ENCODE results near the gene LRRC7. TPM values are rescaled to one million over a fixed set of nuclear protein-coding genes. Genes with fewer than 3 reads are reported as not detected.

The LRRC7 gene
- polyA plus RNA-seq, 1 of the 3 experiments (the other 2 are of a cell fraction), result 0.02 TPM

DNA sequence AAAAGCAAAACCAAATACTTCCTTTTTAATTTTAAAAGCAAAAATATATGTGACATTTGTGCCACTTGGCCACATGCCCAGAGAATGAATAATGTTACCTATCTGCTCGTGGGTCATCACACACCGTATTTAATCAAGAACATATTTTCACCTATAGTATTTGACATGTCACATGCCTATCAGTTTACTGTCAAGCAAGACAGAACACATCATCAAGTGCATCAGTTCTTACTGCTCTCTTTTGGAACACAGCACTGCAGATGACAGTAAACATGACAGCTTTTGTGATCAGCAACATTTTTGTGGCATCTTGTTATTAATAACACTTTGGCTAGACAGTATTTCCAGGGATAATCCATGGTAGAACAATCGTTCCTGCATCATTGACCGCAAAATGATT is 134.4 kb downstream of the LRRC7 start:
- TF ChIP-seq, protein P1, sequence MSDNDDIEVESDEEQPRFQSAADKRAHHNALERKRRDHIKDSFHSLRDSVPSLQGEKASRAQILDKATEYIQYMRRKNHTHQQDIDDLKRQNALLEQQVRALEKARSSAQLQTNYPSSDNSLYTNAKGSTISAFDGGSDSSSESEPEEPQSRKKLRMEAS (IDR thresholded peaks at IDR 0.05; ENCODE audit: low read depth), result no peak
- TF ChIP-seq SIN3A (IDR thresholded peaks at IDR 0.05; ENCODE audit: borderline replicate concordance, low read depth, low read length) (no peak), RCOR1 (IDR thresholded peaks at IDR 0.05; ENCODE audit: low read length) (no peak), ELF1 (IDR thresholded peaks at IDR 0.05) (no peak), RFX5 (IDR thresholded peaks at IDR 0.05; ENCODE audit: low read length) (no peak), GABPA (IDR thresholded peaks at IDR 0.05; ENCODE audit: low read depth) (no peak), JUND (IDR thresholded peaks at IDR 0.05) (no peak), GATA2 (CRISPR knock-in tag; IDR thresholded peaks at IDR 0.05) (no peak), FOXJ3 (CRISPR knock-in tag; IDR thresholded peaks at IDR 0.05) (no peak), EZH2phosphoT487 (IDR thresholded peaks at IDR 0.05; ENCODE audit: borderline replicate concordance, low read depth) (no peak), MEF2A (IDR thresholded peaks at IDR 0.05; ENCODE audit: borderline replicate concordance, low read depth) (no peak), SMC3 (IDR thresholded peaks at IDR 0.05; ENCODE audit: low read depth, low read length) (no peak), TEAD4 (IDR thresholded peaks at IDR 0.05; ENCODE audit: borderline replicate concordance, insufficient read depth) (no peak), FOSL2 (IDR thresholded peaks at IDR 0.05; ENCODE audit: borderline replicate concordance, low read depth) (no peak)
- TF ChIP-seq, protein P2, sequence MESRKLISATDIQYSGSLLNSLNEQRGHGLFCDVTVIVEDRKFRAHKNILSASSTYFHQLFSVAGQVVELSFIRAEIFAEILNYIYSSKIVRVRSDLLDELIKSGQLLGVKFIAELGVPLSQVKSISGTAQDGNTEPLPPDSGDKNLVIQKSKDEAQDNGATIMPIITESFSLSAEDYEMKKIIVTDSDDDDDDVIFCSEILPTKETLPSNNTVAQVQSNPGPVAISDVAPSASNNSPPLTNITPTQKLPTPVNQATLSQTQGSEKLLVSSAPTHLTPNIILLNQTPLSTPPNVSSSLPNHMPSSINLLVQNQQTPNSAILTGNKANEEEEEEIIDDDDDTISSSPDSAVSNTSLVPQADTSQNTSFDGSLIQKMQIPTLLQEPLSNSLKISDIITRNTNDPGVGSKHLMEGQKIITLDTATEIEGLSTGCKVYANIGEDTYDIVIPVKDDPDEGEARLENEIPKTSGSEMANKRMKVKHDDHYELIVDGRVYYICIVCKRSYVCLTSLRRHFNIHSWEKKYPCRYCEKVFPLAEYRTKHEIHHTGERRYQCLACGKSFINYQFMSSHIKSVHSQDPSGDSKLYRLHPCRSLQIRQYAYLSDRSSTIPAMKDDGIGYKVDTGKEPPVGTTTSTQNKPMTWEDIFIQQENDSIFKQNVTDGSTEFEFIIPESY (IDR thresholded peaks at IDR 0.05; ENCODE audit: borderline replicate concordance, low read depth), result no peak
- TF ChIP-seq, protein P3, sequence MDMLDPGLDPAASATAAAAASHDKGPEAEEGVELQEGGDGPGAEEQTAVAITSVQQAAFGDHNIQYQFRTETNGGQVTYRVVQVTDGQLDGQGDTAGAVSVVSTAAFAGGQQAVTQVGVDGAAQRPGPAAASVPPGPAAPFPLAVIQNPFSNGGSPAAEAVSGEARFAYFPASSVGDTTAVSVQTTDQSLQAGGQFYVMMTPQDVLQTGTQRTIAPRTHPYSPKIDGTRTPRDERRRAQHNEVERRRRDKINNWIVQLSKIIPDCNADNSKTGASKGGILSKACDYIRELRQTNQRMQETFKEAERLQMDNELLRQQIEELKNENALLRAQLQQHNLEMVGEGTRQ (IDR thresholded peaks at IDR 0.05; ENCODE audit: borderline replicate concordance, low read depth, low read length), result no peak
- Histone ChIP-seq H3K36me3 (replicated peaks in 1 of 2; ENCODE audit: control insufficient read depth in 1 of 2, insufficient read depth in 2 of 2, low read length in 1 of 2) (no peaks in the 10 kb centered on the region), H3K9me2 (peaks cover 3% of the 10 kb centered on the region; the same call in 1 of the 2 replicates), H2AFZ (ENCODE audit: low read depth) (no peak overlapping the region), H4K20me1 (ENCODE audit: insufficient read depth) (no peaks in the 10 kb centered on the region), H3F3A (replicated peaks; ENCODE audit: insufficient read depth) (no peaks in the 10 kb centered on the region), H3K27ac (ENCODE audit: low read depth in 2 of 2, low read length in 1 of 2) (no peak overlapping the region), H3K4me1 (ENCODE audit: control insufficient read depth in 1 of 2, insufficient read depth in 2 of 2, low read depth in 1 of 2, low read length in 1 of 2) (peaks cover 0 to 2% of the 10 kb centered on the region in 2 experiments; a peak in 3 of 4 replicates), H3K9me3 (no peaks in the 10 kb centered on the region), H3K4me2 (no peak overlapping the region), H3K9ac (no peak overlapping the region), H3K79me2 (ENCODE audit: insufficient read depth) (no peaks in the 10 kb centered on the region), H3K4me3 (ENCODE audit: low read depth in 2 of 2, low read length in 1 of 2) (no peak overlapping the region), H3K27me3 (ENCODE audit: insufficient read depth) (no peaks in the 10 kb centered on the region)
- DNase-seq, result no peak
- 37% methylated on average over 4 of the region's 4 CpGs for WGBS (ENCODE audit: low lambda C conversion rate)
- ChIA-PET CTCF (no interaction called here), POLR2A (no interaction called here)

DNA sequence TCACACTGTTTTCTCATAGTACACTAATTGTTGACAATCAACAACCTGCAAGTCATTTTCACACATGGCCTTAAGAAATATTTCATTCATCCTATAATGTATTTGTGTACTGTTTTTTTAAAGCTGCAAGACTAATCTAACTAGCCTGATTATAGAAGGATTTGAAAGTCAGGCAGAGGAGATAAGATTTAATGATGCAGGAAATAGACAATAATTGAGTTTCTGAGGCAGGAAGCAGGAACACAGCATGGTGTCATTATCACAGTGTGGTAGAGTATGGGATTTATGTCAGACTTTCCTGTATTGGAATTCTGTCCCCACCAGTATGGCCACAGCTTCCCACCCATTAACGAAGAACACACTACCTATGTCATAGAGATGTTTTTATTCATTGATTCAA is 138.8 kb downstream of the LRRC7 start:
- 7% methylated on average over 1 of the region's 1 CpG for WGBS (ENCODE audit: low lambda C conversion rate)
- H2AFZ ChIP-seq (ENCODE audit: low read depth), result no peak overlapping the region
- no peaks in the 10 kb centered on the region for H3K79me2 ChIP-seq (ENCODE audit: insufficient read depth)
- no peaks in the 10 kb centered on the region for H3K27me3 ChIP-seq (ENCODE audit: insufficient read depth)
- no peaks in the 10 kb centered on the region for H3K9me3 ChIP-seq
- CTCF ChIA-PET, result no interaction called here
- no peak overlapping the region; a peak in 1 of 4 replicates for H3K27ac ChIP-seq (ENCODE audit: low read depth in 2 of 2, low read length in 1 of 2)
- H4K20me1 ChIP-seq (ENCODE audit: insufficient read depth), result no peaks in the 10 kb centered on the region
- H3K9me2 ChIP-seq, result peaks cover 3% of the 10 kb centered on the region; the same call in 1 of the 2 replicates
- H3K36me3 ChIP-seq (replicated peaks in 1 of 2; ENCODE audit: control insufficient read depth in 1 of 2, insufficient read depth in 2 of 2, low read length in 1 of 2), result no peaks in the 10 kb centered on the region
- H3K4me2 ChIP-seq, result no peak overlapping the region
- no peak overlapping the region for H3K9ac ChIP-seq
- H3K4me1 ChIP-seq (ENCODE audit: control insufficient read depth in 1 of 2, insufficient read depth in 2 of 2, low read depth in 1 of 2, low read length in 1 of 2), result peaks cover 0 to 5% of the 10 kb centered on the region in 2 experiments; a peak in 3 of 4 replicates
- H3F3A ChIP-seq (replicated peaks; ENCODE audit: insufficient read depth), result no peaks in the 10 kb centered on the region
- DNase-seq, result peak; percentile 21
- POLR2A ChIA-PET, result no interaction called here
- H3K4me3 ChIP-seq (ENCODE audit: low read depth in 2 of 2, low read length in 1 of 2), result no peak overlapping the region
- no peak for TF ChIP-seq MEF2A (IDR thresholded peaks at IDR 0.05; ENCODE audit: borderline replicate concordance, low read depth)
- TF ChIP-seq SIN3A (IDR thresholded peaks at IDR 0.05; ENCODE audit: borderline replicate concordance, low read depth, low read length), result no peak
- TF ChIP-seq, protein P4, sequence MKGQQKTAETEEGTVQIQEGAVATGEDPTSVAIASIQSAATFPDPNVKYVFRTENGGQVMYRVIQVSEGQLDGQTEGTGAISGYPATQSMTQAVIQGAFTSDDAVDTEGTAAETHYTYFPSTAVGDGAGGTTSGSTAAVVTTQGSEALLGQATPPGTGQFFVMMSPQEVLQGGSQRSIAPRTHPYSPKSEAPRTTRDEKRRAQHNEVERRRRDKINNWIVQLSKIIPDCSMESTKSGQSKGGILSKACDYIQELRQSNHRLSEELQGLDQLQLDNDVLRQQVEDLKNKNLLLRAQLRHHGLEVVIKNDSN (IDR thresholded peaks at IDR 0.05; ENCODE audit: borderline replicate concordance, low read depth), result no peak
- TF ChIP-seq, protein P5, sequence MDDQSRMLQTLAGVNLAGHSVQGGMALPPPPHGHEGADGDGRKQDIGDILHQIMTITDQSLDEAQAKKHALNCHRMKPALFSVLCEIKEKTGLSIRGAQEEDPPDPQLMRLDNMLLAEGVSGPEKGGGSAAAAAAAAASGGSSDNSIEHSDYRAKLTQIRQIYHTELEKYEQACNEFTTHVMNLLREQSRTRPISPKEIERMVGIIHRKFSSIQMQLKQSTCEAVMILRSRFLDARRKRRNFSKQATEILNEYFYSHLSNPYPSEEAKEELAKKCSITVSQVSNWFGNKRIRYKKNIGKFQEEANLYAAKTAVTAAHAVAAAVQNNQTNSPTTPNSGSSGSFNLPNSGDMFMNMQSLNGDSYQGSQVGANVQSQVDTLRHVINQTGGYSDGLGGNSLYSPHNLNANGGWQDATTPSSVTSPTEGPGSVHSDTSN (IDR thresholded peaks at IDR 0.05), result no peak
- TF ChIP-seq EP300 (IDR thresholded peaks at IDR 0.05; ENCODE audit: borderline replicate concordance in 1 of 2, low read depth in 1 of 2, low read length in 1 of 2), result peak in 1 of 2 experiments; percentile 82; a peak in 2 of 4 replicates
- TF ChIP-seq GABPA (IDR thresholded peaks at IDR 0.05; ENCODE audit: low read depth), result no peak
- no peak for TF ChIP-seq ELF1 (IDR thresholded peaks at IDR 0.05)
- TF ChIP-seq RAD21 (IDR thresholded peaks at IDR 0.05; ENCODE audit: low read length), result no peak; the same call in 1 of the 2 replicates
- TF ChIP-seq RFX5 (IDR thresholded peaks at IDR 0.05; ENCODE audit: low read length), result no peak
- no peak for TF ChIP-seq NRF1 (IDR thresholded peaks at IDR 0.05; ENCODE audit: low read depth, low read length)
- peak; percentile 51; the same call in 1 of the 2 replicates for TF ChIP-seq FOXJ3 (CRISPR knock-in tag; IDR thresholded peaks at IDR 0.05)
- TF ChIP-seq YY1 (IDR thresholded peaks at IDR 0.05; ENCODE audit: low read depth), result no peak
- TF ChIP-seq EZH2phosphoT487 (IDR thresholded peaks at IDR 0.05; ENCODE audit: borderline replicate concordance, low read depth), result no peak
- no peak for TF ChIP-seq JUND (IDR thresholded peaks at IDR 0.05)
- TF ChIP-seq, protein P3 (IDR thresholded peaks at IDR 0.05; ENCODE audit: borderline replicate concordance, low read depth, low read length), result no peak

Data from SK-N-SH (cell line).